ENCODE data around the gene CHD5. TPM values are rescaled to one million over a fixed set of nuclear protein-coding genes. Genes with fewer than 3 reads are reported as not detected.

Gene CHD5
- total and polyA plus RNA-seq, 5 donors = 0.23 to 0.53 (median 0.29) TPM

DNA sequence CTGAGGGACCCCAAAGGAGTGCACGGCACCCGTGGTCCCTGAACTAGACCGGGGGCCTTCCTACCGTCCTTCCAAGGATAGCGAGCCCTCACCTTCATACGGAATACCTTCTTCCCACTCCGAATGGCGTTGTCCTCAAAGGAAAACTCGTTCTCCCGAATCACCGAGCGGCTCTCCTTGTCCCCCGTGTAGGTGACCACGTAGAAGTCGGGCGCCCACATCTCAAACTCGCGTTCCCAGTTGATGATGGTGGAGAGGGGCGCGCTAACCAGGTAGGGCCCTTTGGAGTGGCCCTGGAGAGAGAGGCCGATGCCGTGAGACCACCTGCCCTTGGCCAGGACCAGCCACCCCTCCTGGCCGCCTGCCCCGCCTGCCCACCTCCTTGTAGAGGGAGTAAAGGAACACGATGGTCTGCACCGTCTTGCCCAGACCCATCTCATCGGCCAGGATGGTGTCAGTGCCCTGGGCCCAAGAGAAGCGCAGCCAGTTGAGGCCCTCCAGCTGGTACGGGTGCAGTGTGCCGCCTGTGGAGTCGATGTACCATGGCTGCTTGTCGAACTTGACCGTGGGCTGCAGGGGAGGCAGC lies 38.0 kb downstream of the CHD5 start:
- WGBS = 94% methylated on average over 33 of the region's 33 CpGs
- Histone ChIP-seq H3K9me3 (ENCODE audit: control insufficient read depth, low read length) (no peaks in the 10 kb centered on the region), H3K27ac (ENCODE audit: low read length) (no peak overlapping the region), H3K4me3 (ENCODE audit: low read length) (no peak overlapping the region), H3K4me1 (ENCODE audit: control insufficient read depth, insufficient read depth, low read length) (no peaks in the 10 kb centered on the region), H3K27me3 (ENCODE audit: control insufficient read depth, insufficient read depth) (no peaks in the 10 kb centered on the region)
- peak in 1 of 3 donors; percentile 23 for DNase-seq
- intact Hi-C loops (cut with DNase I) = no loop called here
- no peak for ATAC-seq

DNA sequence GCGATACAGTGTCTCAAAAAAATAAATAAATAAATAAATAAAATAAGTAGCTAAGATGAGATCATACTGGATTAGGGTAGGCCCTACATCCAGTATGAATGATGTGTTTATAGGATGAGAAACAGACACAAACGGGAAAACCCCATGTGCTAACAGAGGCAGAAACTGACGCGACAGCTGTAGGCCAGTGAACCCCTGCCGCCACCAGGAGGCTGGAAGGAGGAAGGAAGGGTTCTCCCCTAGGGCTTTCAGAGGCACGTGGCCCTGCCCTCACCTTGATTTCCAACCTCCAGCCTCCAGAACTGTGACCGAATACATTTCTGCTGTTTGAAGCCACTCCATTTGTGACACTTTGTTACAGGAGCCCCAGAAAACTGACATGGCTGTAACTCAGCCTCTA lies 38.5 kb downstream of the CHD5 start:
- Histone ChIP-seq H3K4me3 (ENCODE audit: low read length) (no peak overlapping the region), H3K27me3 (ENCODE audit: control insufficient read depth, insufficient read depth) (no peaks in the 10 kb centered on the region), H3K9me3 (ENCODE audit: control insufficient read depth, low read length) (no peaks in the 10 kb centered on the region), H3K27ac (ENCODE audit: low read length) (no peak overlapping the region), H3K4me1 (ENCODE audit: control insufficient read depth, insufficient read depth, low read length) (no peaks in the 10 kb centered on the region)
- intact Hi-C loops (cut with DNase I) = no loop called here
- ATAC-seq (no peak), DNase-seq (no peak)
- WGBS = 38% methylated on average over 7 of the region's 7 CpGs

DNA sequence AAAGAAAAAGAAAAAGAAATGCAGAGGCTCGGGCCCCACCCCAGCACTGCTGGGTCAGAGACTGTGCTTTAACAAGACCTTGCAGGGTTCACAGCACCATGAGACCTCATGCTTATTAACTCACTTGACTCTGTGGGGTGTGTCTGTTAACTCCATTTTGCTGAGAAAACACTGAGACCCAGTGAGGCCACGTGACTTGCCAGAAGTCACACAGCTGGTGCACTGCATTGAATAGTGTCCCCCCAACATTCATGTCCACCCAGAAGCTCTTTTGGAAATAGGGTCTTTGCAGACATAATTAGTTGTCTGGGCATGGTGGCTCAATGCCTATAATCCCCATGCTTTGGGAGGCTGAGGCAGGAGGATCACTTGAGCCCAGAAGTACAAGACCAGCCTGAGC lies 39.7 kb downstream of the CHD5 start:
- Histone ChIP-seq H3K27ac (ENCODE audit: low read length) (no peak overlapping the region), H3K4me3 (ENCODE audit: low read length) (no peak overlapping the region), H3K27me3 (ENCODE audit: control insufficient read depth, insufficient read depth) (no peaks in the 10 kb centered on the region), H3K4me1 (ENCODE audit: control insufficient read depth, insufficient read depth, low read length) (no peaks in the 10 kb centered on the region), H3K9me3 (ENCODE audit: control insufficient read depth, low read length) (no peaks in the 10 kb centered on the region)
- WGBS = 80% methylated on average over 2 of the region's 2 CpGs
- no peak for DNase-seq
- ATAC-seq = no peak
- intact Hi-C loops (cut with DNase I) = no loop called here

DNA sequence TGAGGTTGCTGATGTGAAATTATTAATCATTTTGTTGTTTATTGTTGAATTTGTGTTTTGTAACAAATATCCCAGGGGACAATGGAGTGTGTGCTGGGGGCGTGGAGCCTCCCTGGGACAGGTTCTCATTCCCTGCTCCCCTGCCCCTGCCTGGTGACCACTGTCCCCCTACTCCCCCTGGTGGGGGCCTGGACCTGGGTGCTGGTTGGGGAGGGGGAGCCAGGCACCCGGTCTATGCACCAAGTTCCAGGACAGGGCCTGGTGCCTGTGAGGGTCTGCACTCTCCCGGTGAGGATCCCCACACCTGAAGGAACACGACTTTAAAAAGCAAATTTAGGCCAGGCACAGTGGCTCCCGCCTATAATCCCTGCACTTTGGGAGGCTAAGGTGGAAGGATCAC lies 42.4 kb downstream of the CHD5 start:
- no peaks in the 10 kb centered on the region for H3K27me3 ChIP-seq (ENCODE audit: control insufficient read depth, insufficient read depth)
- intact Hi-C loops (cut with DNase I) = no loop called here
- H3K4me3 ChIP-seq (ENCODE audit: low read length) = no peak overlapping the region
- H3K9me3 ChIP-seq (ENCODE audit: control insufficient read depth, low read length) = no peaks in the 10 kb centered on the region
- no peak overlapping the region for H3K27ac ChIP-seq (ENCODE audit: low read length)
- no peak for ATAC-seq
- WGBS = 72% methylated on average over 5 of the region's 5 CpGs
- no peaks in the 10 kb centered on the region for H3K4me1 ChIP-seq (ENCODE audit: control insufficient read depth, insufficient read depth, low read length)
- DNase-seq = peak in 2 of 3 donors; percentile 1 to 9

- H3K27ac ChIP-seq (ENCODE audit: low read length) = no peak overlapping the region
- no peaks in the 10 kb centered on the region for H3K9me3 ChIP-seq (ENCODE audit: control insufficient read depth, low read length)
- ATAC-seq (no peak), DNase-seq (peak in 2 of 3 donors; percentile 1 to 26)
- no peak overlapping the region for H3K4me3 ChIP-seq (ENCODE audit: low read length)
- 82% methylated on average over 16 of the region's 16 CpGs for WGBS
- no peaks in the 10 kb centered on the region for H3K27me3 ChIP-seq (ENCODE audit: control insufficient read depth, insufficient read depth)
- no peaks in the 10 kb centered on the region for H3K4me1 ChIP-seq (ENCODE audit: control insufficient read depth, insufficient read depth, low read length)
- intact Hi-C loops (cut with DNase I) = no loop called here
Observed at GRCh38 chr1:6136516-6137220, 43.5 kb downstream of the CHD5 start.

DNA sequence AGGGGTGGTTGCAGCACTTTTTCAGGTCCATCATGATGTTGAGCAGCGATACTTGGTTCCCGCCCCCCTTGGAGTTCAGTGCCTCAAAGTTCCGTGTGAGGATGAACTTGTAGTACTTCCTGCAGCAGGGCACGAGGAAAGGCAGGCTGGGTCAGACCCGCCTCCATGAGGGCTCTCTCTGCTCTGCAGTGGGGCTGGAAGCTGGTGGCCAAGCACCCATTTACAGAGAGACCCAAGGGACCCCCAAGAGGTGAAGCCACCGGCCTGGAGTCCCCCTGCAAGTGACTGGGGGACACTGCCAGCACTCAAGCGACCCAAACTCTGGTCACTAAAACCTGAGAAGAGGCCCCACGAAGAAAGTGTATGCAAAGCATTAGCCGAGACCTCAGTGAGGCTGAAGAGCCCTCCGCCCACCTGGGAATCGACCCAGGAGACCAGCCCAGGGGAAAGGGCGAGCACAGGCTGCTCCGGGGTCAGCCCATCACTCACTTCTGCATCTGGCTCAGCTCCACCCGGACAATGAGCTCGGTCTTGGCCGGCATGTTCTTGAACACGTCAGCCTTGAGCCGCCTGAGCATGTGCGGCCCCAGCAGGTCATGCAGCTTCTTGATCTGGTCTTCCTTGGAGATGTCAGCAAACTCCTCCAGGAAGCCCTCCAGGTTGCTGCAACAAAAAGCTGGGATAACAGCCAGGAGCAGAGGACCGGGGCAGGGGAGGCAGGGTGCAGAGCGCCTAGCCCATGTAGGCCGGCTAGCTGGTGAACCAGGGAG lies 45.2 kb downstream of the CHD5 start:
- H3K27me3 ChIP-seq (ENCODE audit: control insufficient read depth, insufficient read depth) = no peaks in the 10 kb centered on the region
- ATAC-seq (no peak), DNase-seq (peak in 2 of 3 donors; percentile 2 to 42)
- no peaks in the 10 kb centered on the region for H3K9me3 ChIP-seq (ENCODE audit: control insufficient read depth, low read length)
- intact Hi-C loops (cut with DNase I) = no loop called here
- H3K4me3 ChIP-seq (ENCODE audit: low read length) = no peak overlapping the region
- WGBS = 79% methylated on average over 22 of the region's 22 CpGs
- no peak overlapping the region for H3K27ac ChIP-seq (ENCODE audit: low read length)
- H3K4me1 ChIP-seq (ENCODE audit: control insufficient read depth, insufficient read depth, low read length) = no peaks in the 10 kb centered on the region

- DNase-seq = peak in 2 of 3 donors; percentile 0 to 21
- Histone ChIP-seq H3K4me1 (ENCODE audit: control insufficient read depth, insufficient read depth, low read length) (no peaks in the 10 kb centered on the region), H3K9me3 (ENCODE audit: control insufficient read depth, low read length) (no peaks in the 10 kb centered on the region), H3K27me3 (ENCODE audit: control insufficient read depth, insufficient read depth) (no peaks in the 10 kb centered on the region), H3K4me3 (ENCODE audit: low read length) (no peak overlapping the region), H3K27ac (ENCODE audit: low read length) (no peak overlapping the region)
- peak in 1 of 2 donors; percentile 12 for ATAC-seq
- 92% methylated on average over 11 of the region's 11 CpGs for WGBS
- intact Hi-C loops (cut with DNase I) = no loop called here
Observed at GRCh38 chr1:6134206-6134605, 45.9 kb downstream of the CHD5 start.

DNA sequence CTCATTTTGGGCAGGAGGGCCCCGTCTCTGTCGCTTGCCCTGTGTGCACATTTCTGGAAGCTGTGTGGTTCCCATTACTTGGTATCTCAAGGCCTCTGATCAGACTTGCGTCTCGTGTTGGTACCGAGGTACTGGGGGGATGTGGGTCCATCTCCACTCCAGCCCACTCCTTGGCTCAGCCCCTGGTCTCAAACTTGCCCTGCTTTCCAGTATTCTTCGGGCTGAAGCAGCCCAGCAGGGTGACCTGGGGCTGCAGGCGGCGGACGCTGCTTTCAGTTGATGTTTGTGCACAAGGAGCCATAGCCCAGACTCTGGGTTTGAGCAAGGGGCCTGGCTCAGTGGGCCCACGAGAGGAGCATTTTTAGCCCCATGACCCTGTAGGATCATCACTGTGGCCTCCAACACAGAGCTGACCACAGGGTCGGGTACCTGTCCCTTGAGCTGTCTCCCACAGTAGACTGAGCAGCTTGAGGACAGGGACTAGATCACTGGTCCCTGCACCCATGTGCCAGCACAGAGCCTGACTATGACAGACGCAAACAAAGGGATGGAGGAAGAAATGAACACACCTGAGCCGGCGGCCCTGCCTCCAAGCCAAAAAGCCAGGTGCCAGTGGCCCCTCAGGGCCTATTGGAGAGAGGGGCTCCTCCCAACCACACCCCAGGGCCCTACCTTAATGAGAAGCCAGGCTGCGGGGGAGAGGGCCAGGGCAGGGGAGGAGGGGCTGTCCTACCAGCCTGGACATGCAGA lies 46.8 kb downstream of the CHD5 start:
- H3K9me3 ChIP-seq (ENCODE audit: control insufficient read depth, low read length) = no peaks in the 10 kb centered on the region
- H3K27ac ChIP-seq (ENCODE audit: low read length) = no peak overlapping the region
- ATAC-seq (no peak), DNase-seq (peak in 2 of 3 donors; percentile 4 to 36)
- 87% methylated on average over 15 of the region's 15 CpGs for WGBS
- no peak overlapping the region for H3K4me3 ChIP-seq (ENCODE audit: low read length)
- H3K27me3 ChIP-seq (ENCODE audit: control insufficient read depth, insufficient read depth) = no peaks in the 10 kb centered on the region
- intact Hi-C loops (cut with DNase I) = no loop called here
- H3K4me1 ChIP-seq (ENCODE audit: control insufficient read depth, insufficient read depth, low read length) = no peaks in the 10 kb centered on the region

- no peaks in the 10 kb centered on the region for H3K9me3 ChIP-seq (ENCODE audit: control insufficient read depth, low read length)
- intact Hi-C loops (cut with DNase I) = no loop called here
- no peak overlapping the region for H3K4me3 ChIP-seq (ENCODE audit: low read length)
- H3K27ac ChIP-seq (ENCODE audit: low read length) = no peak overlapping the region
- H3K27me3 ChIP-seq (ENCODE audit: control insufficient read depth, insufficient read depth) = no peaks in the 10 kb centered on the region
- 90% methylated on average over 9 of the region's 9 CpGs for WGBS
- ATAC-seq (no peak), DNase-seq (peak in 2 of 3 donors; percentile 2 to 32)
- no peaks in the 10 kb centered on the region for H3K4me1 ChIP-seq (ENCODE audit: control insufficient read depth, insufficient read depth, low read length)
Observed at GRCh38 chr1:6131561-6131960, 48.6 kb downstream of the CHD5 start.

DNA sequence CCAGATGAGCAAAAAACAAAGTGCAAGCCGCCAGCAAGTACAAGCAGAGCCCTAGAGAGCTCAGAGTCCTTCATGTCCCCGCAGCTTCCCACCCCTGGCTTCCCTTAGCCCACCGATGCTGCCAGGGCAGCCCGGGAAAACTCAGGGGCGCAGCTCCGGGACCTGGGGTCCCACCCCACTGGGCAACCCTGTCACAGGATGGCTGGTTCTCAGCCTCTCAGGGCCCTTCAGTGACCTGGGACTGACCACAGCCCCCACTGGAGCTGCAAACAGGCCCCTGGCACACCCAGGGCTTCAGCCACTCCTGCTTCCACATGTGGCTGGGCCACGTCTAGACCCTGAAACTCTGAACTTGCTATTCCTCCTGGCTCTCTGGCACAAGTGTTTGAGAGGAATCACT lies 49.5 kb downstream of the CHD5 start:
- peak in 1 of 3 donors; percentile 14 for DNase-seq
- intact Hi-C loops (cut with DNase I) = no loop called here
- H3K27me3 ChIP-seq (ENCODE audit: control insufficient read depth, insufficient read depth) = no peaks in the 10 kb centered on the region
- no peaks in the 10 kb centered on the region for H3K4me1 ChIP-seq (ENCODE audit: control insufficient read depth, insufficient read depth, low read length)
- no peak overlapping the region for H3K4me3 ChIP-seq (ENCODE audit: low read length)
- H3K9me3 ChIP-seq (ENCODE audit: control insufficient read depth, low read length) = no peaks in the 10 kb centered on the region
- H3K27ac ChIP-seq (ENCODE audit: low read length) = no peak overlapping the region
- 80% methylated on average over 7 of the region's 7 CpGs for WGBS
- no peak for ATAC-seq

- DNase-seq = peak in 2 of 3 donors; percentile 3 to 48
- WGBS = 83% methylated on average over 11 of the region's 11 CpGs
Observed at GRCh38 chr1:6130036-6130435, 50.1 kb downstream of the CHD5 start.

More at GRCh38 chr1:6130036-6130435, 50.1 kb downstream of the CHD5 start:
- ATAC-seq = no peak
- no peaks in the 10 kb centered on the region for H3K4me1 ChIP-seq (ENCODE audit: control insufficient read depth, insufficient read depth, low read length)
- H3K9me3 ChIP-seq (ENCODE audit: control insufficient read depth, low read length) = no peaks in the 10 kb centered on the region
- H3K27ac ChIP-seq (ENCODE audit: low read length) = no peak overlapping the region
- H3K4me3 ChIP-seq (ENCODE audit: low read length) = no peak overlapping the region
- intact Hi-C loops (cut with DNase I) = no loop called here
- no peaks in the 10 kb centered on the region for H3K27me3 ChIP-seq (ENCODE audit: control insufficient read depth, insufficient read depth)

Measured in right cardiac atrium (tissue), 5 donors.